Psoas muscle (tissue), 8 donors: ENCODE measurements around the gene QPRT. TPM values are rescaled to one million over a fixed set of nuclear protein-coding genes. Genes with fewer than 3 reads are reported as not detected.

Experiments used
- ATAC-seq, 4 donors: fragments of 200-7000 bp; cut with Tn5 transposase; one replicate each; pipeline ENCODE4 v1.9.1; 2020; ENCODE audit warnings: moderate library complexity in 3 of 4, mild to moderate bottlenecking in 2 of 4
- DNase-seq, 2 donors: peaks; one replicate each; pipeline ENCODE4 v3.0.0-alpha.2; 2020
- H3K27ac ChIP-seq: fragments of 200-600 bp; one replicate; pipeline ENCODE4 v1.8.0; 2022
- H3K27me3 ChIP-seq, 3 donors: fragments of 200-600 bp in 1 of 3; one replicate each; pipeline versions ENCODE4 v1.6.1 to v1.8.0; 2013 to 2022; ENCODE audit warnings: low read length in 2 of 3, mild to moderate bottlenecking in 2 of 3, moderate library complexity in 1 of 3; ENCODE audit not compliant: insufficient read depth in 3 of 3
- H3K36me3 ChIP-seq, 2 donors: fragments of 200-600 bp in 1 of 2; one replicate each; pipeline versions ENCODE4 v1.6.1 to v1.8.0; 2013 to 2022; ENCODE audit warnings: low read depth in 1 of 2, mild to moderate bottlenecking in 1 of 2, moderate library complexity in 1 of 2; ENCODE audit not compliant: insufficient read depth in 1 of 2
- H3K4me1 ChIP-seq: fragments of 200-600 bp; one replicate; pipeline ENCODE4 v1.8.0; 2022
- H3K4me3 ChIP-seq: fragments of 200-600 bp; one replicate; pipeline ENCODE4 v1.8.0; 2022; ENCODE audit warnings: mild to moderate bottlenecking
- H3K9me3 ChIP-seq: fragments of 200-600 bp; one replicate; pipeline ENCODE4 v1.8.0; 2022
- CTCF ChIP-seq: fragments of 200-600 bp; IDR thresholded peaks from one replicate; pipeline ENCODE4 v1.8.0; 2022; ENCODE audit warnings: antibody characterized with exemption
- WGBS, 3 donors: extraction: QIAGEN DNeasy Blood & Tissue Kit; methylation state at CpG; one replicate each; pipeline versions ENCODE4 v1.1.6 to v1.1.7; 2013; 5-methylcytosine and 5-hydroxymethylcytosine counted together
- intact Hi-C, 2 donors: fragments of 100-400 bp; cut with DNase I; formaldehyde crosslinking; loops; one replicate each; pipeline versions ENCODE4 v1.11.0 to v1.14.2; 2022
- polyA plus RNA-seq, 3 donors: library from polyadenylated mRNA; stranded (reverse); fragments of 200-250 nt; gene quantifications; one replicate each; pipeline ENCODE4 v1.2.3, GENCODE V29; 2013
- total RNA-seq, 4 donors: library from RNA; stranded (reverse); fragmentation: NEBNext Ultra II Directional in 2 of 4; extraction: Animal tissue kit (Norgen Biotek cat#: 25700) in 2 of 4; gene quantifications; one replicate each; pipeline versions ENCODE4 v1.2.1 to v1.2.4, GENCODE V29; 2021 to 2023
- donor health status: healthy with polysubstance abuse.
- donor health status: DM: no; HTN: no; CAD: no; lungs with moderate emphysema.
- donor health status: Bipolar disorder and iron deficiency.
- donor health status: healthy.
- donor health status: DM: yes; HTN: yes; CAD: no.
- donor health status: DM: no; HTN: no; CAD: no.
- donor health status: DM: no; HTN: no; CAD: no.
- donor health status: DM: yes; HTN: yes; CAD: no.

Gene QPRT
- total and polyA plus RNA-seq, 7 donors = 0.75 to 9.9 (median 2.3) TPM

- intact Hi-C loops = no loop called here
- 87 to 95% (median 90%) methylated on average over 7 of the region's 7 CpGs for WGBS, 3 donors
Observed at GRCh38 chr16:29643596-29643995, 35.4 kb upstream of the QPRT start.

DNA sequence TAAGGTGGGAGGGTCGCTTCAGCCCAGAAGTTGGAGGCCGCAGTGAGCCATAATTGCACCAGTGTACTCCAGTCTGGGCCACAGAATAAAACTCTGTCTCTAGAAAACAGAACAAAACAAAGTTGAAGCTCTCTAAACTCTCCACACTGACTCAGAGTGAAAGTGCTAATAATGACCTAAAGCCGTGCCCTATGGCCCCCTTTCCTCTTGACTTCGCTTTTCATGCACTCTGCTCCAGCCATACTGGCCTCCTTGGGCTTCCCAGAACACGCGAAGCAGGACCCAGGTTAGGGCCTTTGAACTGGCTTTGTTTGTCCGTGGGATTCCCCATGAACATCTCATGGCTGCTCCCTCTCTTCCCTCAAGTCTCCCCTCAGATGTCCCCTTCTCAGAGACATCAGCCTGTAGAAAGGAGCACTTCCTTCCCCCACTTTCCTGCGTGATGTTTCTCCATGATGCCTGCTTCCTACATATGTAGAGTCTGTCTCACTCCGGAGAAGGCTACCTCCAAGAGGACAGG lies 34.6 kb upstream of the QPRT start:
- Histone ChIP-seq H3K4me3 (no peak overlapping the region), H3K4me1 (no peaks in the 10 kb centered on the region), H3K9me3 (no peaks in the 10 kb centered on the region), H3K27me3 (no peaks in the 10 kb centered on the region), H3K36me3 (no peaks in the 10 kb centered on the region), H3K27ac (no peak overlapping the region)
- intact Hi-C loops = no loop called here
- WGBS, 3 donors = 87 to 92% (median 87%) methylated on average over 9 of the region's 9 CpGs
- TF ChIP-seq CTCF = no peak
- DNase-seq (peak in 1 of 2 donors; percentile 5), ATAC-seq (no peak)

More at GRCh38 chr16:29643596-29643995, 35.4 kb upstream of the QPRT start:
- no peak for ATAC-seq
- H3K27ac ChIP-seq = no peak overlapping the region
- no peak for DNase-seq
- no peak for TF ChIP-seq CTCF
- no peaks in the 10 kb centered on the region for H3K36me3 ChIP-seq
- H3K9me3 ChIP-seq = no peaks in the 10 kb centered on the region
- no peak overlapping the region for H3K4me3 ChIP-seq
- no peaks in the 10 kb centered on the region for H3K4me1 ChIP-seq
- H3K27me3 ChIP-seq = no peaks in the 10 kb centered on the region

DNA sequence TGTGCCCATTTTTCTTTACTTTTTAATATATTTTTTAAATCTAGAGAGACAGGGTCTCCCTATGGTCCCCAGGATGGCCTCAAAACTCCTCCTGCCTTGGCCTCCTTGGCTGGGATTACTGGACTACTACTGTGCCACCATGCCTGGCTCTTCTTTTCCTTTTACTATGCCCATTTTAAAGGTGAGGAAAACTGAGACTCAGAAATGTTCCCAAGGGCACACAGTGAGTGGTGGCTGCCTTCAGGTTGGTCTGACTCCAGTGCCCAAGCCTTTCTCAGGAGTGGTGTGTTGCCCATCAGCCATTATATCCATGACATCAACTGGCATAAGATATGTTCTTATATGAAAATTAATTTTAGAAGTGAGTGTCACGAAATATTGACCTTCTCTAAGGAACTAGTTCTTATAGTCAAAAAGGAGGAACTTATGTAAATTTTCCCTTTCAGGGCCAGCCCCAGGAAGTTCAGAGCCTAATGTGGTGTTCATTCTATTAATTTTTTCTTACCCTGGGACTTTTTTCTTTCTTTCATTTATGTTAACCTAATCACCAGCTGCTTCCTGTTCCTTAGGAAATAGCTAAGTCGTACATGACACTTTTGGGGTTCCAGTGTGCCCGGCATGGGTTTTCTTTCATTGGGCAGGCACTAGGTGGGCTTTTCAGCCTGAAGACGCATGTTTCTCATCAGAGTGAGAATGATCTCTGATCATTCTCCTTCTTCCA lies 33.8 kb upstream of the QPRT start:
- Histone ChIP-seq H3K4me3 (no peak overlapping the region), H3K9me3 (no peaks in the 10 kb centered on the region), H3K27me3 (no peaks in the 10 kb centered on the region), H3K36me3 (no peaks in the 10 kb centered on the region), H3K4me1 (no peaks in the 10 kb centered on the region), H3K27ac (no peak overlapping the region)
- ATAC-seq = no peak
- no peak for TF ChIP-seq CTCF
- 70 to 87% (median 84%) methylated on average over 4 of the region's 4 CpGs for WGBS, 3 donors
- intact Hi-C loops = no loop called here
- no peak for DNase-seq

GRCh38 chr16:29645694-29646187 lies 33.2 kb upstream of the QPRT start:
- Histone ChIP-seq H3K27ac (no peak overlapping the region), H3K9me3 (no peaks in the 10 kb centered on the region), H3K4me3 (no peak overlapping the region), H3K4me1 (no peaks in the 10 kb centered on the region), H3K27me3 (no peaks in the 10 kb centered on the region), H3K36me3 (no peaks in the 10 kb centered on the region)
- DNase-seq = no peak
- whole genome bisulfite sequencing, 3 donors = 59 to 84% (median 75%) methylated on average over 4 of the region's 4 CpGs
- intact Hi-C loops = no loop called here
- TF ChIP-seq CTCF = no peak
- ATAC-seq = no peak
